Measurements from ENCODE around the gene LIMS2.

The LIMS2 gene

DNA sequence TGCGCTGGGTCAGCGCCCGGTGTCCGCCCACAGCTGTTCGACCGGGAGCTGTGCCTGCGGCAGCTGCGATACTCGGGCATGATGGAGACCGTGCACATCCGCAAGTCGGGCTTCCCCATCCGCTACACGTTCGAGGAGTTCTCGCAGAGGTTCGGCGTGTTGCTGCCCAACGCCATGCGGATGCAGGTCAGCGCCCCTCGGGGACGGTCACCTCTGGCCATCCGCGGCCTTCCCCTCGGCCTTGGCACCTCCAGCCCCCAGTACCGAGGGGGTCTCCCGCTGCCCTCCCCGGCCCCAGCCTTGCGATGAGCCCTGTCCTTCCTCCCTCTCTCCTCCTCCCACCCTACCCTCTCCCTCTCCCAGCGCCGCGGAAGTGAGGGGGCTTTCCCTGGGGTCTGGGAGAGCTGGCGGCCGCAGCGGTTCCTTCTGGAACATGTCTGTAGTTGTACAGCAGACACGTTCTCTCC lies 82.5 kb downstream of the LIMS2 start:
- no peak for DNase-seq (ENCODE audit: low read depth)
- TF ChIP-seq, protein P1, sequence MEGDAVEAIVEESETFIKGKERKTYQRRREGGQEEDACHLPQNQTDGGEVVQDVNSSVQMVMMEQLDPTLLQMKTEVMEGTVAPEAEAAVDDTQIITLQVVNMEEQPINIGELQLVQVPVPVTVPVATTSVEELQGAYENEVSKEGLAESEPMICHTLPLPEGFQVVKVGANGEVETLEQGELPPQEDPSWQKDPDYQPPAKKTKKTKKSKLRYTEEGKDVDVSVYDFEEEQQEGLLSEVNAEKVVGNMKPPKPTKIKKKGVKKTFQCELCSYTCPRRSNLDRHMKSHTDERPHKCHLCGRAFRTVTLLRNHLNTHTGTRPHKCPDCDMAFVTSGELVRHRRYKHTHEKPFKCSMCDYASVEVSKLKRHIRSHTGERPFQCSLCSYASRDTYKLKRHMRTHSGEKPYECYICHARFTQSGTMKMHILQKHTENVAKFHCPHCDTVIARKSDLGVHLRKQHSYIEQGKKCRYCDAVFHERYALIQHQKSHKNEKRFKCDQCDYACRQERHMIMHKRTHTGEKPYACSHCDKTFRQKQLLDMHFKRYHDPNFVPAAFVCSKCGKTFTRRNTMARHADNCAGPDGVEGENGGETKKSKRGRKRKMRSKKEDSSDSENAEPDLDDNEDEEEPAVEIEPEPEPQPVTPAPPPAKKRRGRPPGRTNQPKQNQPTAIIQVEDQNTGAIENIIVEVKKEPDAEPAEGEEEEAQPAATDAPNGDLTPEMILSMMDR (IDR thresholded peaks at IDR 0.05; ENCODE audit: low read depth, low read length): no peak
- no peak for TF ChIP-seq MYC (IDR thresholded peaks at IDR 0.05; ENCODE audit: low read depth, low read length)
- no peak overlapping the region for H3K4me3 ChIP-seq (ENCODE audit: low read depth, low read length)

GRCh38 chr2:127591221-127591923 lies 84.0 kb downstream of the LIMS2 start:
- DNase-seq (ENCODE audit: low read depth): peak; percentile 80
- TF ChIP-seq MAX (IDR thresholded peaks at IDR 0.05; ENCODE audit: low read depth, low read length): no peak
- TF ChIP-seq, protein P1 (IDR thresholded peaks at IDR 0.05; ENCODE audit: low read depth, low read length): peak; percentile 99
- TF ChIP-seq MYC (IDR thresholded peaks at IDR 0.05; ENCODE audit: low read depth, low read length): no peak; the same call in 1 of the 2 replicates
- no peak for TF ChIP-seq POLR2A (IDR thresholded peaks at IDR 0.05; ENCODE audit: extremely low read depth, insufficient read length)
- no peak overlapping the region for H3K4me3 ChIP-seq (ENCODE audit: low read depth, low read length)

DNA sequence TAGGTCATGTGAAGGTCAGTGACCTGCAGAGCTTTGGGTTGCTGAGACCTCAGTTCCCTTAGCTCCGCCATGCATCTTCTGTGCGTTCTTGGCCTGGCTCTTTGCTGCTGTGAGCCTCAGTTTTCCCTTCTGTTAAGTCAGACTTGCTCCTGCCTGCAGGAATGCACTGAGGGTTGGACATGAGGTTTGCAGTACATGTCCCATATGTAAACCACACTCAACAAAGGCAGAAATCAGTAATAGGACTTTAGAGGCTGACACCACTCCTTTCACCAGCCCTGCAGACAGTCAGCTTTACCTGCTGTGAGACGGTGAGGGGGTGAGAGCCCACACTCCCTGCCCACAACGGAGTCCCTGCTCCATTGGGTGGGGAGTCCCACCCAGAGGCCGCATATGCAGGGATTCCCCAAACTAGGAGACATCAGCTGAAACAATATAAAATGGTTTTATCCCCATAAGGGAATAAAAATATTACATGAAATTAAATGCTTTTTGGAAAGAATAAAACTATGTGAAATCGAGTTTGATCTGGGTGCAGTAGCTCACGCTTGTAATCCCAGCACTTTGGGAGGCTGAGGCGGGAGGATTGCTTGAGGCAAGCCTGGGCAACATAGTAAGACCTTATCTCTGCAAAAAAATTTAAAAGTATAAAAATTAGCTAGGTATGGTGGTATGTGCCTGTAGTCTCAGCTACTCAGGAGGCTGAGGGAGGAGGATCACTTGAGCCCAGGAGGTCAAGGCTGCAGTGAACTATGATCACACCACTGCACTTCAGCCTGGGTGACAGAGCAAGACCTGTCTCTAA lies 84.7 kb downstream of the LIMS2 start:
- no peak for DNase-seq (ENCODE audit: low read depth)
- H3K4me3 ChIP-seq (ENCODE audit: low read depth, low read length): no peak overlapping the region
- TF ChIP-seq, protein P1 (IDR thresholded peaks at IDR 0.05; ENCODE audit: low read depth, low read length): no peak
- TF ChIP-seq MYC (IDR thresholded peaks at IDR 0.05; ENCODE audit: low read depth, low read length) (no peak), MAX (IDR thresholded peaks at IDR 0.05; ENCODE audit: low read depth, low read length) (no peak), POLR2A (IDR thresholded peaks at IDR 0.05; ENCODE audit: extremely low read depth, insufficient read length) (no peak)

DNA sequence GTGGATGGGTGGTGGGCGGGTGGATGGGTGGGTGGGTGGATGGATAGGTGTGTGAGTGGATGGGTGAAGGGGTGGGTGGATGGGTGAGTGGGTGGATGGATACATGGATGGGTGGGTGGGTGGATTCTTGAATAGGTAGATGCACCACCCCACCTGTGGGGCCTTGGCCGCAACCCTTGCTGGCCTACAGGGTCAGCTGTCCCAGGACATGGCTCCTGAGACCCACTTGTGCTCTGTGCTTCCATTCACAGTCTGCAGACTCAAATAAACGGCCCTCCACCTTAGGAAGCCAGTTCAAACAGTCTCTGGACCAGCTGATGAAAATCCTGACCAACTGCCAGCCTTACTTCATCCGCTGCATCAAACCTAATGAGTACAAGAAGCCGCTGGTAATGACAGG lies 85.5 kb downstream of the LIMS2 start:
- TF ChIP-seq MAX (IDR thresholded peaks at IDR 0.05; ENCODE audit: low read depth, low read length): no peak
- no peak for TF ChIP-seq MYC (IDR thresholded peaks at IDR 0.05; ENCODE audit: low read depth, low read length)
- no peak for TF ChIP-seq POLR2A (IDR thresholded peaks at IDR 0.05; ENCODE audit: extremely low read depth, insufficient read length)
- TF ChIP-seq, protein P1 (IDR thresholded peaks at IDR 0.05; ENCODE audit: low read depth, low read length): no peak
- no peak for DNase-seq (ENCODE audit: low read depth)
- H3K4me3 ChIP-seq (ENCODE audit: low read depth, low read length): no peak overlapping the region

GRCh38 chr2:127589358-127589757 lies 86.0 kb downstream of the LIMS2 start:
- TF ChIP-seq MYC (IDR thresholded peaks at IDR 0.05; ENCODE audit: low read depth, low read length): no peak
- no peak for TF ChIP-seq MAX (IDR thresholded peaks at IDR 0.05; ENCODE audit: low read depth, low read length)
- TF ChIP-seq, protein P1 (IDR thresholded peaks at IDR 0.05; ENCODE audit: low read depth, low read length): no peak
- TF ChIP-seq POLR2A (IDR thresholded peaks at IDR 0.05; ENCODE audit: extremely low read depth, insufficient read length): no peak
- no peak overlapping the region for H3K4me3 ChIP-seq (ENCODE audit: low read depth, low read length)
- DNase-seq (ENCODE audit: low read depth): no peak

Data from NB4 (cell line).